Sigmoid colon (tissue), 7 donors: Measurements from ENCODE around the gene SH2D2A. TPM values are rescaled to one million over a fixed set of nuclear protein-coding genes. Genes with fewer than 3 reads are reported as not detected.
A peak's percentile ranks its signal among the peaks of the same experiment; 100 is the strongest.

ENCODE experiments used
- DNase-seq: peaks from one replicate; pipeline ENCODE4 v3.0.0-alpha.2; 2019
- H3K27ac ChIP-seq, 4 donors: fragments of 200-600 bp; sonication (generic); one replicate each; pipeline ENCODE4 v1.5.1; 2016 to 2019; ENCODE audit warnings: mild to moderate bottlenecking in 1 of 4
- H3K27me3 ChIP-seq, 3 donors: fragments of 200-600 bp; sonication (generic); one replicate each; pipeline ENCODE4 v1.5.1; 2019; ENCODE audit warnings: mild to moderate bottlenecking in 1 of 3
- H3K36me3 ChIP-seq, 4 donors: fragments of 200-600 bp; sonication (generic); one replicate each; pipeline ENCODE4 v1.5.1; 2016 to 2019
- H3K4me1 ChIP-seq, 4 donors: fragments of 200-600 bp; sonication (generic); one replicate each; pipeline ENCODE4 v1.5.1; 2017 to 2019
- H3K4me3 ChIP-seq, 4 donors: fragments of 200-600 bp; sonication (generic); one replicate each; pipeline ENCODE4 v1.5.1; 2017 to 2019; ENCODE audit warnings: mild to moderate bottlenecking in 2 of 4, moderate library complexity in 1 of 4
- H3K9me3 ChIP-seq, 4 donors: fragments of 200-600 bp in 3 of 4; sonication (generic) in 3 of 4; one replicate each; pipeline versions ENCODE4 v1.5.1 to v1.6.1; 2013 to 2019
- EP300 ChIP-seq, 4 donors: sonication (generic); formaldehyde crosslinking; IDR thresholded peaks; one replicate each; pipeline ENCODE4 v1.6.1; 2017; ENCODE audit warnings: antibody characterized with exemption in 4 of 4
- POLR2A ChIP-seq, 2 donors: fragments of 450-650 bp; IDR thresholded peaks; one replicate each; pipeline ENCODE4 v1.6.1; 2016; ENCODE audit warnings: antibody characterized with exemption in 2 of 2, mild to moderate bottlenecking in 2 of 2, moderate library complexity in 2 of 2
- POLR2AphosphoS5 ChIP-seq, 4 donors: sonication (generic); formaldehyde crosslinking; IDR thresholded peaks; one replicate each; pipeline ENCODE4 v1.6.1; 2017; ENCODE audit warnings: antibody characterized with exemption in 4 of 4
- WGBS, 2 donors: extraction: QIAGEN DNeasy Blood & Tissue Kit; methylation state at CpG; one replicate each; pipeline ENCODE4 v1.1.7; 2013; 5-methylcytosine and 5-hydroxymethylcytosine counted together
- intact Hi-C: fragments of 100-400 bp; cut with DNase I; formaldehyde crosslinking; loops from one replicate; pipeline ENCODE4 v1.15.1; 2023
- polyA plus RNA-seq, 3 donors: library from polyadenylated mRNA; stranded (reverse); fragments of 200-250 nt; gene quantifications; one replicate each; pipeline ENCODE4 v1.2.3, GENCODE V29; 2013
- total RNA-seq, 4 donors: library from RNA; depleted of rRNA; stranded (reverse); fragments of >200 nt; gene quantifications; one replicate each; pipeline ENCODE4 v1.1.0, GENCODE V29; 2016
- TF ChIP-seq, protein P1 (sequence below), 4 experiments: fragments of 450-650 bp in 3 of 4; fragments of 200-600 bp in 1 of 4; IDR thresholded peaks; one replicate each; pipeline ENCODE4 v1.5.1; 2016 to 2019; ENCODE audit warnings: antibody characterized with exemption in 4 of 4, mild to moderate bottlenecking in 3 of 4, moderate library complexity in 2 of 4
- donor health status: healthy with polysubstance abuse.
- donor health status: Bipolar disorder and iron deficiency.
- donor health status: healthy.

Gene SH2D2A
- total and polyA plus RNA-seq, 7 donors, result 0.69 to 8.2 (median 3.3) TPM

- H3K27me3 ChIP-seq, result peaks cover 10 to 74% (median 23%) of the 10 kb centered on the region in 3 donors
- WGBS, 2 donors, result 41 to 64% methylated on average over 8 of the region's 8 CpGs
- no peak for TF ChIP-seq POLR2A (IDR thresholded peaks at IDR 0.05)
- no peak for TF ChIP-seq POLR2AphosphoS5 (IDR thresholded peaks at IDR 0.05)
- TF ChIP-seq, protein P1, sequence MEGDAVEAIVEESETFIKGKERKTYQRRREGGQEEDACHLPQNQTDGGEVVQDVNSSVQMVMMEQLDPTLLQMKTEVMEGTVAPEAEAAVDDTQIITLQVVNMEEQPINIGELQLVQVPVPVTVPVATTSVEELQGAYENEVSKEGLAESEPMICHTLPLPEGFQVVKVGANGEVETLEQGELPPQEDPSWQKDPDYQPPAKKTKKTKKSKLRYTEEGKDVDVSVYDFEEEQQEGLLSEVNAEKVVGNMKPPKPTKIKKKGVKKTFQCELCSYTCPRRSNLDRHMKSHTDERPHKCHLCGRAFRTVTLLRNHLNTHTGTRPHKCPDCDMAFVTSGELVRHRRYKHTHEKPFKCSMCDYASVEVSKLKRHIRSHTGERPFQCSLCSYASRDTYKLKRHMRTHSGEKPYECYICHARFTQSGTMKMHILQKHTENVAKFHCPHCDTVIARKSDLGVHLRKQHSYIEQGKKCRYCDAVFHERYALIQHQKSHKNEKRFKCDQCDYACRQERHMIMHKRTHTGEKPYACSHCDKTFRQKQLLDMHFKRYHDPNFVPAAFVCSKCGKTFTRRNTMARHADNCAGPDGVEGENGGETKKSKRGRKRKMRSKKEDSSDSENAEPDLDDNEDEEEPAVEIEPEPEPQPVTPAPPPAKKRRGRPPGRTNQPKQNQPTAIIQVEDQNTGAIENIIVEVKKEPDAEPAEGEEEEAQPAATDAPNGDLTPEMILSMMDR (IDR thresholded peaks at IDR 0.05), result no peak
- no peak for TF ChIP-seq EP300 (IDR thresholded peaks at IDR 0.05)
Observed at GRCh38 chr1:156840186-156840897, 23.7 kb upstream of the SH2D2A start.

DNA sequence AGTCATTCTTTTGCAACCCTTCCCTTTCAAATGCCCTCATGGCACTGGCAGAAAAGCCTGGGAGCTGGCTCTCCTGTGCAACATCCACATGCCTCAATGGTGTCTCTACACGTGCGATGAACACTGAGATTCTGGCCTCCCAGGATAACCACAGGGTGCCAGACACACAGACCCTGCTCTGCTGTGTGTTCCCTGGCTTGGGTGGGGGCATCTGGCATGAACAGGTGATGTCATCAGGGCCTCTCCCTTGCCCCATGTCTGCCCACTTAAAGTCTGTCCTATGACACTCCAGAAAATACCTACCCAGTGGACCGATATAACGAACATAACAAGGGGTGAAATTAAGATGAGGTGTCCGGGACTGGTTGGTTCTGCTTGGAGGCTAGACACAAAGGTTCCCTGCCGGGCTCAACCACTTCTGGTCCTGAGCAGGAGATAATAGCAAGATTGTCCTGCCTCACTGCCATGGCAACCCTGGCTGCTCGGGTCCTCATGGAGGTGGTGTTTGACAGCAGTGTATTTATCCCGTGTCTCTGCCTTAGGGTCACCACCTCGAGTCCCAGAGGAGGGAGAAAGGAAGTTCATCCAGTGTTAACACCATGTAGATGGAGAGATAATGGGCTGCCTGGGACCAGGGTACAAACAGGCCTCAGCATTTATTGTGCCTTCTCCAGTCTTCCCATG lies 22.9 kb upstream of the SH2D2A start:
- Histone ChIP-seq H3K4me1 (peaks cover 0 to under 1% (median under 1%) of the 10 kb centered on the region in 4 donors), H3K9me3 (no peaks in the 10 kb centered on the region), H3K36me3 (no peaks in the 10 kb centered on the region), H3K4me3 (no peak overlapping the region), H3K27ac (no peak overlapping the region), H3K27me3 (peaks cover 3 to 74% (median 15%) of the 10 kb centered on the region in 3 donors)
- intact Hi-C loops, result loop anchor here (10.0 kb wide), 1 partner anchor 85 kb away; the partner anchor contains the start of gene LRRC71
- no peak for DNase-seq
- 30 to 46% methylated on average over 9 of the region's 9 CpGs for WGBS, 2 donors
- TF ChIP-seq POLR2AphosphoS5 (IDR thresholded peaks at IDR 0.05) (no peak), EP300 (IDR thresholded peaks at IDR 0.05) (no peak), POLR2A (IDR thresholded peaks at IDR 0.05) (no peak)
- TF ChIP-seq, protein P1 (IDR thresholded peaks at IDR 0.05), result no peak

More at GRCh38 chr1:156840186-156840897, 23.7 kb upstream of the SH2D2A start:
- no peak for DNase-seq
- Histone ChIP-seq H3K4me1 (peaks cover 0 to 8% (median 4%) of the 10 kb centered on the region in 4 donors), H3K4me3 (no peak overlapping the region), H3K27ac (no peak overlapping the region), H3K9me3 (no peaks in the 10 kb centered on the region), H3K36me3 (no peaks in the 10 kb centered on the region)
- intact Hi-C loops, result no loop called here

- DNase-seq, result no peak
- no peaks in the 10 kb centered on the region for H3K9me3 ChIP-seq
- no peak overlapping the region for H3K4me3 ChIP-seq
- H3K4me1 ChIP-seq, result no peaks in the 10 kb centered on the region
- H3K27ac ChIP-seq, result no peak overlapping the region
- no peaks in the 10 kb centered on the region for H3K36me3 ChIP-seq
- TF ChIP-seq POLR2A (IDR thresholded peaks at IDR 0.05), result no peak
- no peak for TF ChIP-seq POLR2AphosphoS5 (IDR thresholded peaks at IDR 0.05)
- no peak for TF ChIP-seq EP300 (IDR thresholded peaks at IDR 0.05)
- TF ChIP-seq, protein P1 (IDR thresholded peaks at IDR 0.05), result peak; percentile 36 to 83 (median 66)
- intact Hi-C loops, result loop anchor here (10.0 kb wide), 1 partner anchor 86 kb away; the partner anchor contains the start of gene LRRC71
- peaks cover 0 to 71% (median 9%) of the 10 kb centered on the region in 3 donors for H3K27me3 ChIP-seq
- 24 to 32% methylated on average over 7 of the region's 7 CpGs for WGBS, 2 donors
Observed at GRCh38 chr1:156838972-156839371, 22.3 kb upstream of the SH2D2A start.

DNA sequence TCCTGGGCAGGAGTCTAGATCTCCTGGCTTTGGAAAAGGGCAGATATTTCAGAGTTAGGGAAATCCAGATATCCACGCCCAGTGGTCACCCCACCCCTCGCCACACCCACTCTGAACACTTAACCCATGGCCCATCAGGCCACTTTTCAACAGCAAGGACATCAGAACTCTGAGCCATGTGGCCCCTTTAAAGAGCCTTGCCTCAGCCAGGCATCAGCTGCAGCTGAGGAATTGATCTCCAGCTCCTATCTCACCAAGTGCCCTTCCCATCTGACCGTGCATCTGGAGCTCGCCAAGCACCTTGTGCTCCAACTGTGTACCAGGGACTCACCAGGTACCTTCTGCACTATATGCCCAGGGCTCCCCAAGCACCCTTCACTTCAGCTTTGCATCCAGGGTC lies 20.2 kb upstream of the SH2D2A start:
- DNase-seq, result no peak
- Histone ChIP-seq H3K4me1 (no peaks in the 10 kb centered on the region), H3K36me3 (no peaks in the 10 kb centered on the region), H3K9me3 (no peaks in the 10 kb centered on the region), H3K27ac (no peak overlapping the region), H3K27me3 (peaks cover 0 to 52% (median 8%) of the 10 kb centered on the region in 3 donors), H3K4me3 (no peak overlapping the region)
- TF ChIP-seq, protein P1 (IDR thresholded peaks at IDR 0.05), result no peak
- TF ChIP-seq POLR2A (IDR thresholded peaks at IDR 0.05) (no peak), POLR2AphosphoS5 (IDR thresholded peaks at IDR 0.05) (no peak), EP300 (IDR thresholded peaks at IDR 0.05) (no peak)
- WGBS, 2 donors, result 37 to 75% methylated on average over 4 of the region's 4 CpGs
- intact Hi-C loops, result loop anchor here (10.0 kb wide), 1 partner anchor 88 kb away; the partner anchor contains the start of gene LRRC71
